ENCODE data around the gene MEGF8. TPM values are rescaled to one million over a fixed set of nuclear protein-coding genes. Genes with fewer than 3 reads are reported as not detected.

MEGF8 gene
- total RNA-seq (ENCODE audit: unreplicated experiment), result 72.8 TPM
- long read RNA-seq, partial matches to known transcripts, result 1 of 5 reads
- long read RNA-seq, other reads (novel, unspliced or antisense), result 4 of 5 reads

- DNase-seq, result peak; percentile 98
- peaks cover 13% of the 10 kb centered on the region for H3K27me3 Mint-ChIP-seq (ENCODE audit: unreplicated experiment)
- H3K9me3 Mint-ChIP-seq (ENCODE audit: unreplicated experiment), result peaks cover 12% of the 10 kb centered on the region
- TF ChIP-seq CTCF (IDR thresholded peaks at IDR 0.05; ENCODE audit: partially characterized antibody, unreplicated experiment), result no peak
- H3K4me1 Mint-ChIP-seq (ENCODE audit: low read depth, unreplicated experiment), result peaks cover 28% of the 10 kb centered on the region
- peak within 1 kb of the TSS; percentile 83 for H3K4me3 Mint-ChIP-seq (ENCODE audit: unreplicated experiment)
- H3K27ac Mint-ChIP-seq (ENCODE audit: unreplicated experiment), result peak within 1 kb of the TSS; percentile 66
- H3K36me3 Mint-ChIP-seq (ENCODE audit: unreplicated experiment), result no peaks in the 10 kb centered on the region
Observed at GRCh38 chr19:42325308-42325895, at the start of gene MEGF8. Gene MEGF8, plus strand, starts transcription at chr19:42325635. Its CDS starts 609 bp downstream, at chr19:42326244.

- Mint-ChIP-seq H3K9me3 (ENCODE audit: unreplicated experiment) (peaks cover 12% of the 10 kb centered on the region), H3K27ac (ENCODE audit: unreplicated experiment) (peak overlapping the region; percentile 59), H3K27me3 (ENCODE audit: unreplicated experiment) (peaks cover 12% of the 10 kb centered on the region), H3K4me1 (ENCODE audit: low read depth, unreplicated experiment) (peaks cover 23% of the 10 kb centered on the region), H3K36me3 (ENCODE audit: unreplicated experiment) (no peaks in the 10 kb centered on the region), H3K4me3 (ENCODE audit: unreplicated experiment) (peak overlapping the region; percentile 50)
- no peak for TF ChIP-seq CTCF (IDR thresholded peaks at IDR 0.05; ENCODE audit: partially characterized antibody, unreplicated experiment)
- DNase-seq, result no peak
Observed at GRCh38 chr19:42276284-42276683, 49.2 kb upstream of the MEGF8 start.

GRCh38 chr19:42276821-42277220, 48.6 kb upstream of the MEGF8 start:
- no peak for TF ChIP-seq CTCF (IDR thresholded peaks at IDR 0.05; ENCODE audit: partially characterized antibody, unreplicated experiment)
- Mint-ChIP-seq H3K36me3 (ENCODE audit: unreplicated experiment) (no peaks in the 10 kb centered on the region), H3K4me1 (ENCODE audit: low read depth, unreplicated experiment) (peaks cover 23% of the 10 kb centered on the region), H3K4me3 (ENCODE audit: unreplicated experiment) (no peak overlapping the region), H3K9me3 (ENCODE audit: unreplicated experiment) (peaks cover 12% of the 10 kb centered on the region), H3K27ac (ENCODE audit: unreplicated experiment) (no peak overlapping the region), H3K27me3 (ENCODE audit: unreplicated experiment) (peaks cover 15% of the 10 kb centered on the region)
- no peak for DNase-seq

- Mint-ChIP-seq H3K27me3 (ENCODE audit: unreplicated experiment) (peaks cover 19% of the 10 kb centered on the region), H3K36me3 (ENCODE audit: unreplicated experiment) (no peaks in the 10 kb centered on the region), H3K27ac (ENCODE audit: unreplicated experiment) (peak overlapping the region; percentile 24), H3K4me3 (ENCODE audit: unreplicated experiment) (peak overlapping the region; percentile 97), H3K9me3 (ENCODE audit: unreplicated experiment) (peaks cover 18% of the 10 kb centered on the region), H3K4me1 (ENCODE audit: low read depth, unreplicated experiment) (peaks cover 28% of the 10 kb centered on the region)
- no peak for TF ChIP-seq CTCF (IDR thresholded peaks at IDR 0.05; ENCODE audit: partially characterized antibody, unreplicated experiment)
- no peak for DNase-seq
Observed at GRCh38 chr19:42277821-42278451, 47.5 kb upstream of the MEGF8 start.
